Panc1 (cell line): ENCODE data around the gene IFTAP.
"Not testable (repeated sequence)": the region's sequence is repeated elsewhere in the genome, so short reads cannot be mapped to it uniquely, and the experiment has no call there.

Experiments
- CTCF ChIP-seq: fragments of 450-650 bp; IDR thresholded peaks from 2 replicates; pipeline ENCODE4 v1.5.1; 2017; ENCODE audit warnings: mild to moderate bottlenecking
- POLR2AphosphoS5 ChIP-seq: IDR thresholded peaks from 2 replicates; pipeline ENCODE4 v1.6.1; 2012; ENCODE audit warnings: mild to moderate bottlenecking, low read depth, low read length, moderate library complexity

GRCh38 chr11:36679547-36679946, 85.2 kb downstream of the IFTAP start:
- TF ChIP-seq CTCF, POLR2AphosphoS5: not testable (repeated sequence)
